ENCODE data around the gene IL2.

The IL2 gene

DNA sequence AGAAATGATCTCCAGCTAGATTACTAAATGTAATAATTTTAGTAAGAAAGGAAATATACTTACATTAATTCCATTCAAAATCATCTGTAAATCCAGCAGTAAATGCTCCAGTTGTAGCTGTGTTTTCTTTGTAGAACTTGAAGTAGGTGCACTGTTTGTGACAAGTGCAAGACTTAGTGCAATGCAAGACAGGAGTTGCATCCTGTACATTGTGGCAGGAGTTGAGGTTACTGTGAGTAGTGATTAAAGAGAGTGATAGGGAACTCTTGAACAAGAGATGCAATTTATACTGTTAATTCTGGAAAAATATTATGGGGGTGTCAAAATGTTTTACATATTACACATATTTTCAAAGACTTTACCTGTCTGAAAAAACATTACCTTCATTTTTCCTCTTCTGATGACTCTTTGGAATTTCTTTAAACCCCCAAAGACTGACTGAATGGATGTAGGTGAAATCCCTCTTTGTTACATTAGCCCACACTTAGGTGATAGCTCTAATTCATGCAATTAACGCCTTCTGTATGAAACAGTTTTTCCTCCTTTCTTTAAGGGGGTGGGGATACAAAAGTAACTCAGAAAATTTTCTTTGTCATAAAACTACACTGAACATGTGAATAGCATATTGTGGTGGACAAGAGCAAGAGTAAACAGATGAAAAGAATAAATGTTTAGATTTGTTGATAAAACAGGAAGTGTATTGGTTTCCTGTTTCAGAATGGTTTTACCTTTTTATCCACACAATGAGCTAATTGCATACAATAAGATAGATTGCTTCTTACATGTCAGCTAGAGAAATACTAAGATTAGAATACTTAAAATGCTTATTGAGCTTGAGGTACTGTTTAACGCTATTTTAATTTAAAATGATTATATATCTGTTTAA, at the start of gene IL2:
Gene IL2, minus strand, starts transcription at position 495 of the 886 bp plus-strand sequence. Its CDS starts 285 bp downstream, at position 210.
- no peak for DNase-seq

DNA sequence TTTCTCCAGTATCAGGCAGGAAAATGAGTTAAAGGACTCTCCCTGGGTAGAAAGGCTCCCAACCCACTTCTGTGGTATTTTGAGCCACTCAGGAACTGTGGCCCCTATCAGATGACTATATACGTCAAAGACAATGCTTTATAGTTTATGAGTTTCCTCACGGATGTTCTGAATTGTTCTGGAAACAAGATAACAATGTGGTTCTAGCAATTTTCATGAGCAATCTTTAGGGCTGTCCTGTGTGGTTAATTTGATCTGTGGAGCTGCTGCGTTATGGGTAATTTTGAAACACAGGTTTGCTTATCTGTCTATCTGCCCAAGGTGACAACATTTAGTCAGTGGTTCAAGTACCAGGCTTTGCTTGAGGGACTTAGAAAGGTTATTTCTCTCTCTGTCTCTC, 46.7 kb upstream of the IL2 start:
- DNase-seq, result no peak

DNA sequence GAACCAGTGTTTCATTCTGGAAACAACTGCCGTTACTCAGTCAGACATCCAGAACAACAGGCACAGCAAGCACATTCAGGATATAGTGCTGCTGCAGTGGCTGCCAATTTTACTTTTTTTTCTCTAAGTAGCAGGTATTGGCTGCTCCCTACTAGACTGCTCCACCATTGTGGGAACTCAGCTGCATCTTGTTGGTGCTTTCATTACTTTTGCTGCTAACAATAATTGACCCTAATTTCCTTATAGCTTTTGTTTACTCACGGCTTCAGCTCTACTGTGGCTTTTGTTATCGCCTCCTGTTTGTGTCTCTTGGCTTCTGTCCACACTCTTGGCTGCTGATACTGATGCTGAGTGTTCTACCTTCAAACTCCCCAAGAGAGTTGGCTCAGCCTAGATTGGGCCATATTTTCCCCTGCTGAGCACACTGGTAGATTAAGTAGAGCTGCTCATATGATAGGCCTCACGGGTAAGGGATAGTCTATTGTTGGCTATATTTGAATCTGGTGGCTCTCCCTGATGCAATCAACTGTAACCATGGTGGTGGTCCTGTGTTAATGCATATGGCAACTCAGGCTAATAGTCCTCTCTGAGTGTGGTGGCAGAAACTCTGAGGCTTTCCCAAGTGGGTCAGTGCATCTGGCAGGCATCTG, 44.5 kb upstream of the IL2 start:
- peak; percentile 6 to 49 for DNase-seq

DNA sequence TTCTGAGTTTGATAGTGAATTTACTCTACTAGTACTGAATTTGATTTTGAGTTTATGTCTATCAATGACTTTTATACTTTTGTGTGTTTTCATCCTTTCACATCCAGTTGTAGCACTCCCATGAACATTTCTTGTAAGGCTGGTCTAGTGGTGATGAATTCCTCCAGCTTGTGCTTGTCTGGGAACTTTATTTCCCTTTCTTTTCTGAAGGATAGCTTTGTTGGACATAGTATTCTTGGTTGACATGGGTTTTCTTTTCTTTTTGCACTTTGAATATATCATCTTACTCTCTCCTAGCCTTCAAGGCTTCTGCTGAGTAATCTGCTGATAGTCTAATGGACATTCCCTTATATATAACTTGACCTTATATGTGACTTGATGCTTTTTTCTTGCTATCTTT, 32.5 kb upstream of the IL2 start:
- no peak for DNase-seq

DNA sequence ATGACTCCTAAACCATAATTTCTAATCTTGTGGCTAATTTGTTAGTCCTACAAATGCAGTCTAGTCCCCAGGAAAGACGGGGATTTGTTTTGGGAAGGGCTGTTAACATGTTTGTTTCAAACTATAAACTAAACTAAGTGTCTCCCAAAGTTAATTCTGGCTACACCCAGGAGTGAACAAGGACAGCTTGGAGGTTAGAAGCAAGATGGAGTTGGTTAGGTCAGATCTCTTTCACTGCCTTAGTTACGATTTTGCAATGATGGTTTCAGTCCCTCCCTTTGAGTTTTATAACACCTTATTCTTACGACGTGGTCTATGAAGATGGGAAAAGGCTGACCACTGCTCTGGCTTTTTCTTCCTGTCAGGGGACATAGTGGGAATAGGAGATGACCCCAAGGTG, 27.0 kb upstream of the IL2 start:
- no peak for DNase-seq

DNA sequence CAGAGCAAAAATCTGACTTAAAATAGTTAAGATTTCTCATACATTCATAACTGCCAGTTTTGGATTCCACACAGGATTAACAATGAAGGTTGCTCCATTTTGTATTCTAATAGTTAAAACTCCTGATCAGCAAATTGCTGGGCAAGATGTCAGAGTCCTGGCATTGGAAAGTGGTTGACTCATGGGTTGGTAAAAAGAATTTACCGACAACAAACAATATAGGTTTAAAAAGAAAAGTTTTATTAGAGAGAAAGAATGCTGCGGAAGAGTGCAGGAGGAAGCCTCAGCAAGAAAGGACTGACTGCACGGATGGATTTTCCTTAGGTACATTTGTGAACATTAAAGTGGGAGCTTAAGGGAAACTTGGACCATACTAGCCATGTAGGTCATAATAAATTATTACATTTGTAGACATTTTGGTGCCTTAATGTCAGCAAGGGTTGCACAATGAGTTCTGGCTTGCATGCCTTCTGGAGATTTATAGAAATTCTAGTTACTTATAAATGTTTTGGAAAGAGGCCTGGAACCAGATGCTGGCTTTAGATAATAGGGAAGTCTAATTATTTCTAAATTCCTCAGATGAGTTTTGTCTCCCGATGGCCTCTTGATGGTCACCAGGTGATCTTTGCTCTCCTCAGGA, 25.4 kb upstream of the IL2 start:
- no peak for DNase-seq

DNA sequence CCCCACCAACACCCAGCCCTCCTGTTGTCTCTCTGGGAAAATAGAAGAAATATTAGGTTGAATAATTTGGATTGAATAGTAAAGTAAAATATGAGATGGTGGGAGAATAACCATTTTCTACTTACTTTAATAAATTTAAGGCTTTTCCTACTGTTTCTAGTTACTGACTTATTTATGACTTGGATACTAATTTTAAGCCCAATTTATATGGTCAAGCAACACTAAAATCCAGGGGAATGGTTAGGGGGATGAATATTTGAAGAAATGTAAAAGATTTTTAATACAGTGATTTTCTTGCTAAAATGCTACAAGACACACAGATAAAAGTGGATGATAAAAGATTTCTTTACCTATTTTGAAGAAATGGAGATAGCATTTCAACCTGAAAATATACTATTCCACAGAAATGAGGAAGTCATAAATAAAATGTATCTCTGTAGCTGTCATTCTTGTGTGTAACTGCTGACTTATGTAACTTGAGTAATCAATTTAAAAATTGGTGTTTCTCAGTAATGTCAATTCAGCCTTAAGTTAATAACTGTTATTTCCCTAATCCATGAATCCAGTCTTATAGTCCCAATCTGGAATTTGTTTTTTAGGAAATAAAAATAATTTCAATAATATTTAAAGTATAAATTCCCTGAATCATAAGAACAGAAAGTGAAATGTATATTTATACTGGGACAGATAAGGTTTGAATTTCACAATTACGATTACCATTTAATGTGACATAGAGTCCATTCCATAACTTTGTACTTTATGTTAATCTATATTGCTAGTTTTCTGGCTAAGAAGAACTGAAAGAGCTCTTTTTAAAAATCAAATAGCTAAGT, 24.3 kb upstream of the IL2 start:
- DNase-seq, result no peak

DNA sequence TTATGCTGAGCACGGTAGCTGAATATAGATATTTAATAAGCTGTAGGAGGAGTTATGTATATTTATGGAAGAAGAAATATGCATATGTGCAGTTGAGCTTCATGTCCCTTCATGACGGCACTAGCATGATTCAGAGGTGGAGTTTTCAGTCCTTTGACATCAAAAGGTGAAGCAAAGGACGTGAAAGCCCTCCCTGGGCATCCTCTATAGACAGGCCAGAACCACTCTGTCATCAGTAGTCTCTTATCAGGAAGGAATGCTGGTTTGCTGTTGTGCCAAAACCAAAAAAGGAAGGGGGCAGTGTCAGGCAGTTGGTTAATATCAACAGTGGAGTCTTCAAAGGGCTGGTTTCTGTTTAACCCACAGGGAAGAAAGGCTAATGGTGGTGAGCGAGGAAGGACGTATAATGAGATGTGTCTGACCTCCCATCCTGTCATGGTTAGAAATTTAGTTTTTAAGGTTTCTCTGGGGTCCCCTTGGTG, 23.5 kb upstream of the IL2 start:
- no peak for DNase-seq

DNA sequence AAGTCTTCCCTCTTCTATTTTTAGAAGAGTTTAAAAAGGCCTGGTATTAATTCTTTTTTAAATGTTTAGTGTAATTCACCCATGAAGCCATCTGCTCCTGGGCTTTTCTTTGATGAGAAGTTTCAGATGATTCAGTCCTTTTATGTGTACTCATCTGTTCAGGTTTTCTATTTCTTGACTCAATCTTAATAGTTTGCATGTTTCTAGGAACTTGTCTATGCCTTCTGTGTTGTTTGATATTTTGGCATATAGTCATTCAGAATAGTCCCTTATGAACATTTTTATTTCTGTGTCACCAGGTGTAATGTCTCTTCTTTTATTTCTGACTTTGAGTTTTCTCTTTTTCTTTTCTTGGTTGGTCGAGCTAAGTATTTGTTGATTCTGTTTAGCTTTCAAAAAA, 20.2 kb upstream of the IL2 start:
- no peak for DNase-seq

DNA sequence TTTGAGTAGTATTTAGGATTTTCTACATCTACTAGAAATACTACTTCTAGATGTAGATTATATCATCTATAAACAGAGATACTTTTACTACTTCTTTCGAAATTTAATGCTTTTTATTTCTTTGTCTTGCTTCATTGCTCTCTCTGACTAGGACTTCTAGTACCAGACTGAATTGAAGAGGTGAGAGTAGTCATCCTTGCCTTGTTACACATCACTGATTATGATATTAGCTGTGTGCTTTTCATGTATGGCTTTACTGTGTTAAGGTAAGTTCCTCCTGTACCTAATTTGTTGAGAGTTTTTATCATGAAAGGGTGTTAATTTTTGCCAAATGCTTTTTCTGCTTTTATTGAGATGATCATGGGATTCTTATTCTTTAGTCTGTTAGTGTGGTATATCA, 19.6 kb upstream of the IL2 start:
- no peak for DNase-seq

DNA sequence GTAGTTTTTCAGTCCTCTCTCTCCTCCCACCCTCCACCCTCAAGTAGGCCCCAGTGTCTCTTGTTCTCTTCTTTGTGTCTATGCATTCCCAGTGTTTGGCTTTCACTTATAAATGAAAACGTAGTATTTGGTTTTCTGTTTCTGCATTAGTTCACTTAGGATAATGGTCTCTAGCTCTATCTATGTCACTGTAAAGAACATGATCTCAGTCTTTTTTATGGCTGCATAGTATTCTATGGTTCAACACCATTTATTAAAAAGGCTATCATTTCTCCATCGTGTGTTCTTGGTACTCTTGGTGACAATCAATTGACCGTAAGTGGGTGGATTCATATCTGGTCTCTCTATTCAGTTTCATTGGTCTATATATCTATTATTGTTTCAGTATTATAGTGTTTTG, 18.7 kb upstream of the IL2 start:
- no peak for DNase-seq

DNA sequence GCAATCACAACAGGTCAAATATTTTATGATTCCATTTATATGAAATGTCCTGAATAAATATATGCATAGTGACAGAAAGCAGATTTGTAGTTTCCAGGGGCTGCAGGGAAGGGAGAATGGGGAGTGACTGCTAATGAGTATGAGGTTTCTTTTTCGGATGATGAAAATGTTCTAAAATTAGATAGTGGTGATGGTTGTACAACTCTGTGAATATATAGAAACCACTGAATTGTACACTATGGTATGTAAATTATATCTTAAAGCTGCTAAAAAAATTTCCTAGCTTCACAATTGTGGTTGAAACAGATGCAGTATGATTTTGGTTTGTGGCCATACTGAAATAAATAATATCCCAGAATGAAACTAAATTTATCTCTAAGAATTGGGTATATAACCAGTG, 12.9 kb upstream of the IL2 start:
- no peak for DNase-seq

DNA sequence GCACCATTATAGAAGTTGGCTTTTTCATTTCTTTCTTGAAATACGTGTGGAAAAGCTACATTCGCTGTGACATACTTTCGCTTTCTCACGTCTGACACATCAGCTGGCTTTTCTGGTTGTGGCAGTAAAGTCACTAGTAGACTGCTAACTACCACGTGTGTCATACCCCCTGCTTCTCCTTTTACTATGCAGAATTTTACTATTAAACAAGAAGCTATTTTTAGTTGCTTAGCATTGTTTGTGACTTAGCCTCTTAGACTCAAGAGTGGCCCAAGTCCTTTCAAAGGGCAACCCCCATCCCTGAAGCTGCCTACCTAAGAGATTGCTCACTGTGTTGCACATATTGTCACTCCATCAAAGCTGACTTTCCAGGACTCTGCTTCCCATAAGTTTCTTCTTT, 2.1 kb upstream of the IL2 start:
- DNase-seq, result no peak

DNA sequence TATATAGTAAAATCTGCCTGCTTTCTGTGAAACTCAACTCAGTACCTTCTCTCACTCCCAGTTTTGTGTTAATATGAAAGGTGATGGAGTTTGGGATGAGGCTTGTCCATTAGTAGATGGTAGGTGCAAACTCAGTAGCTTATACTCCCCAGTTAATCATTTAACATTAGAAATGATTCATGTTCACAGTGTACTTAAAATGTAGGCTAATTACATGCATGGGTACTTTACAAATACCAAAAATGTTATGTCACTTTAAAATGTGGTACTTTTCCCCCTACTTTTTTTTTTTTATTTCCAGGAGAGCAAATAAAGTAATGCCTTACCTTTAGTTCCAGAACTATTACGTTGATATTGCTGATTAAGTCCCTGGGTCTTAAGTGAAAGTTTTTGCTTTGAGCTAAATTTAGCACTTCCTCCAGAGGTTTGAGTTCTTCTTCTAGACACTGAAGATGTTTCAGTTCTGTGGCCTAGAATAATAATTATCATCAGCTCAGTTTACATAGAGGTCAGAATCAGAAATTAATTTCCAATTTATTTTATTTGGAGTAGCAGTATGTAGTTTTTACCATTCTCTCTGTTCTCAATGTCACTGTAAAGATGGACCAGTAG, 3.0 kb downstream of the IL2 start:
- no peak for DNase-seq

DNA sequence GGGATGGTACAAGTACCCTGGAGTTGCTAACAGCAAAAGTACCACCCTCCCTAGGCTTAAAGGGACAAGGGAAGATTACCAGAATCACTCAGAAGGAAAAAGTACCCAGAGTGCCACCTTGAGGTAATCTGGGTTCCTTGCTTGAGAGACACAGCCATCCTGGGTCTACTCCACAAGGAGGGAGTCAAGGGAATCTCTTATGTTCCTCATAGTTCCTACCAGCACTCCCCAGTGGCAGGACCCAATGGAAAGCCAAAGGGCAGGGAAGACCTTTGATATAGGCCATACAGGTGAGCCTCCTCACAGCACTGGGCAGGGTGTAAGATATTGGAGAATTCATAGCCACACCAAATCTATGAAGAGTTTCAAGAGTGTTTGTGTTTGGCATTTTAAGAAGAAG, 5.7 kb downstream of the IL2 start:
- peak; percentile 47 to 77 for DNase-seq

DNA sequence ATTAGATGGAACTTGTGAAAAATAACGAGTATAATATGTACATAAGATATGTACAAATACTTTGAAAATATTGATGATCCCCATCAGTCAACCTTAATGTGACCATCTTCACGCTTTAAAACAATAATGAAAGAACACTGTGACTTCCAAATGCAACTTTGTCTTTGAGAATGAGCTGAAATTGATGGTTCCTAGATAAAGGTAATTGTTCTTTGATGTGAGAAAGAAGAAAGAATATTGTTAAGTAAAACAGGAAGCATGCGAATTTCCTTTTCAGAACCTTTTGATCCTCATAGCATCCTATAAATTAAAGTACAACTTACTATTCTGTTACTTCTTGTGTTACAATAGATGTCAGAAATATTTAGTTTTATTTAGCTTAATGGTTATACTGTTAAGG, 22.2 kb downstream of the IL2 start:
- DNase-seq, result no peak

DNA sequence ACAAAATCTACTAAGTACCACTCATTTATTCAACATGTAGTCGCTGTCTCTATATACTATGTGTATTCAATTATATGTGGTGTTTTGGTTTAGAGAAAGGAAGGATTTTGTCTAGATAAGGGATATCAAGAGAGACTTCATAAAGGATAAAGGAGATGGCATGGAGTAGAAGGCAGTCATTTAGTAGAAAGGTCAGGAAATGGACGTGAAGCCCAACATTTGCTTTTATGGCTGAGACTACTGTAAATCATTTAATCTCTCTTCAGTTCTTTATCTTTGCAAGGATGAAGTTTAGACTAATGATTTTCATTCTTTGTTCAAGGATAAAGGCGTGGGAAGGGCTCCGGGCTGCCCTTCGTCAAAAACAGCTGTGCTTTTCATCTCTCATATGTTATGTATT, 25.2 kb downstream of the IL2 start:
- DNase-seq, result no peak

DNA sequence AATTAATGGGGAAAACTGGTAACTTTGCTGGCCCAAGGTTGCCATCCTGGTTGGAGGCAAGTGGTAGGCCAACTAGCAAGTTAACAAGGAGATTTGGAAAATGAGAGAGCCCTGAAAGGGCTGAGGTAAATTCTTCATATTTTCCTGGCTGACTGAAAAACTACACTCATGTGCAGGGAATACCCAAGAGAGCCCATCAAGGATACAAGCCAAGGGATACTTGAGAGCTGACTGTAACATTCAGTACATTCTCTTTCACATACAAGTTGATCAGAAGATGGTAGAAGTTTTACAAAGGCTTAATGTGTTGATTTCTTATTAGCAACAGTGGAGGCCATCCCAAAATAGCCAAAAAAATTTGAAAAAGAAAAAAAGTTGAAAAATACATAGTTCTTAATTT, 33.3 kb downstream of the IL2 start:
- DNase-seq, result no peak

DNA sequence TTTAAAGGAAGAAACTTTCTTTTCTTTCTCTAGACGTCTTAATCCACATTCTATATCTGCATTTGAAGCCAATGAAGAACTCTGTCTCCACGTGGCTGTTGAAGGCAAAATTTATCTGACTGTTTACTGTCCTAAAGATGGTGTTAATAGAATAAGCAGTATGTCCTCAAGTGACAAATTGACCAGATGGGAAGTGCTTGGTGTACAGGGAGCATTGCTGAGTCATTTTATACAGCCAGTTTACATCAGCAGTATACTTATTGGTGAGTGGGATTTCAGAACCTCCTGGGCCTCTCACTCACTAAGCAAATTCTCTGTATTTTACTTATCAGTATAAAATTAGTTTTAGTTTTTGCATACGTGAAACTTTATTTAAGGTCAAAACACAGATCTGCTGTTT, 44.0 kb downstream of the IL2 start:
- peak; percentile 40 to 66 for DNase-seq

DNA sequence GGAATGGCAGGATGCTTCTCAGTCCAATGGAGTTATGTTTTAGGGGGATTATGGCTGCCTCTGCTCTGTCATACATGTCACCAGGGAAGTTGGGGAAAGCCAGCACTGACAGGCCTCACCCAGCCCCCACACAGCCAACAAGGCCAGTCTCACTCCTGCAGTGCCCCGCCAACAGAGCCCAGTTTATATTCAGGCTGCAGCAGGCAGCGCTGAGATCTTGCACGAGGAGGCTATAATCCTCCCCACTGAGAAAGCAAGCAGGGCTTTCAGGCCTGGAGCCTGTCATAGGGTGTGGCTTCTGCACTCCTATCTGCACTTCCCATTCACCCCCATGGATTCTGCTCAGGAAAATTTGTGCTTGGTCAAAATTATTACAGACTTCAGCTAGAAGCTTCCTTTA, 52.7 kb downstream of the IL2 start:
- peak; percentile 26 to 55 for DNase-seq
